CD14-positive monocyte (primary cell): ENCODE data around the gene ZNF668. TPM values are rescaled to one million over a fixed set of nuclear protein-coding genes. Genes with fewer than 3 reads are reported as not detected.
"Not testable (repeated sequence)": the region's sequence is repeated elsewhere in the genome, so short reads cannot be mapped to it uniquely, and the experiment has no call there.

ENCODE experiments used
- DNase-seq, 3 donors: peaks; one replicate each; pipeline ENCODE4 v3.0.0-alpha.2; 2011 to 2022
- H2AFZ ChIP-seq: 2 replicates; pipeline ENCODE4 v1.6.0; 2012; ENCODE audit warnings: mild to moderate bottlenecking, low read depth, low read length, inconsistent platforms; ENCODE audit not compliant: insufficient read depth, poor library complexity, severe bottlenecking
- H3K27ac ChIP-seq, 2 donors: 1 replicate in 1 of 2; 2 replicates in 1 of 2; pipeline ENCODE4 v1.5.1; 2012 to 2013; ENCODE audit warnings: low read length in 2 of 2, control low read depth in 1 of 2, inconsistent platforms in 1 of 2, low read depth in 1 of 2, mild to moderate bottlenecking in 1 of 2
- H3K27me3 ChIP-seq, 2 donors: one replicate each; pipeline versions ENCODE4 v1.6.0 to v1.6.1; 2011 to 2013; ENCODE audit warnings: low read length in 2 of 2; ENCODE audit not compliant: control insufficient read depth in 2 of 2, insufficient read depth in 2 of 2
- H3K36me3 ChIP-seq, 2 donors: replicated peaks in 1 of 2; 1 replicate in 1 of 2; 2 replicates in 1 of 2; pipeline versions ENCODE4 v1.5.1 to v1.6.1; 2012 to 2013; ENCODE audit warnings: low read length in 2 of 2, control low read depth in 1 of 2, inconsistent platforms in 1 of 2, mild to moderate bottlenecking in 1 of 2; ENCODE audit not compliant: insufficient read depth in 2 of 2, control insufficient read depth in 1 of 2
- H3K4me1 ChIP-seq, 2 donors: 1 replicate in 1 of 2; 2 replicates in 1 of 2; pipeline versions ENCODE4 v1.5.1 to v1.6.1; 2012 to 2013; ENCODE audit warnings: low read length in 2 of 2, control low read depth in 1 of 2, inconsistent platforms in 1 of 2, mild to moderate bottlenecking in 1 of 2, moderate library complexity in 1 of 2; ENCODE audit not compliant: insufficient read depth in 2 of 2, control insufficient read depth in 1 of 2
- H3K4me2 ChIP-seq: replicated peaks from 2 replicates; pipeline ENCODE3; 2012; ENCODE audit warnings: low read length, moderate library complexity, mild to moderate bottlenecking; ENCODE audit not compliant: poor library complexity, severe bottlenecking; ENCODE audit errors: extremely low read depth
- H3K4me3 ChIP-seq, 3 experiments: fragments of 200-600 bp in 1 of 3; sonication (generic) in 1 of 3; replicated peaks in 1 of 3; 1 replicate in 2 of 3; 2 replicates in 1 of 3; pipeline ENCODE4 v1.5.1; 2011 to 2013; ENCODE audit warnings: low read length in 3 of 3, mild to moderate bottlenecking in 3 of 3, control low read depth in 2 of 3, low read depth in 2 of 3, inconsistent platforms in 1 of 3, moderate library complexity in 1 of 3
- H3K79me2 ChIP-seq: 2 replicates; pipeline ENCODE4 v1.6.0; 2012; ENCODE audit warnings: mild to moderate bottlenecking, control low read depth, inconsistent platforms, low read length, moderate library complexity; ENCODE audit not compliant: insufficient read depth
- H3K9ac ChIP-seq: 2 replicates; pipeline ENCODE4 v1.6.0; 2017; ENCODE audit warnings: low read length, mild to moderate bottlenecking; ENCODE audit not compliant: insufficient read depth, poor library complexity, severe bottlenecking
- H3K9me3 ChIP-seq, 2 donors: replicated peaks in 1 of 2; 1 replicate in 1 of 2; 2 replicates in 1 of 2; pipeline versions ENCODE4 v1.5.1 to v1.6.1; 2012 to 2013; ENCODE audit warnings: low read length in 2 of 2, control low read depth in 1 of 2; ENCODE audit not compliant: control insufficient read depth in 1 of 2, insufficient read depth in 1 of 2
- H4K20me1 ChIP-seq: 2 replicates; pipeline ENCODE4 v1.6.0; 2012; ENCODE audit warnings: mild to moderate bottlenecking, low read length, control low read depth, moderate library complexity; ENCODE audit not compliant: insufficient read depth
- H3K27ac Mint-ChIP-seq, 7 donors: one replicate each; pipeline ENCODE4 v1.8.0; 2020; ENCODE audit warnings: mild to moderate bottlenecking in 7 of 7, mixed read lengths in 7 of 7, moderate library complexity in 6 of 7, inconsistent platforms in 2 of 7
- H3K27me3 Mint-ChIP-seq, 3 donors: one replicate each; pipeline ENCODE4 v1.8.0; 2021 to 2022; ENCODE audit warnings: low read depth in 3 of 3, mild to moderate bottlenecking in 3 of 3, mixed read lengths in 3 of 3, moderate library complexity in 3 of 3, inconsistent platforms in 1 of 3
- H3K36me3 Mint-ChIP-seq, 2 donors: one replicate each; pipeline ENCODE4 v1.8.0; 2020; ENCODE audit warnings: mixed read lengths in 2 of 2, inconsistent platforms in 1 of 2, mild to moderate bottlenecking in 1 of 2
- H3K4me1 Mint-ChIP-seq: one replicate; pipeline ENCODE4 v1.8.0; 2020; ENCODE audit warnings: mild to moderate bottlenecking, mixed read lengths
- H3K4me3 Mint-ChIP-seq, 2 donors: one replicate each; pipeline ENCODE4 v1.8.0; 2020; ENCODE audit warnings: mild to moderate bottlenecking in 2 of 2, mixed read lengths in 2 of 2, moderate library complexity in 1 of 2
- H3K9me3 Mint-ChIP-seq, 7 donors: one replicate each; pipeline ENCODE4 v1.8.0; 2020 to 2022; ENCODE audit warnings: mixed read lengths in 7 of 7, mild to moderate bottlenecking in 6 of 7, moderate library complexity in 6 of 7, inconsistent platforms in 2 of 7
- CTCF ChIP-seq: fragments of 200-600 bp; IDR thresholded peaks from one replicate; pipeline ENCODE4 v1.8.0; 2022; ENCODE audit warnings: antibody characterized with exemption, mild to moderate bottlenecking
- WGBS: methylation state at CpG from one replicate; pipeline ENCODE4 v1.1.5; 2013; ENCODE audit warnings: missing lambda C conversion rate; ENCODE audit not compliant: insufficient coverage; 5-methylcytosine and 5-hydroxymethylcytosine counted together
- intact Hi-C, 2 donors: fragments of 100-400 bp; cut with micrococcal nuclease; formaldehyde crosslinking; loops; one replicate each; pipeline versions ENCODE4 v1.15.0 to v1.15.1; 2023
- polyA plus RNA-seq, 3 donors: library from polyadenylated mRNA; depleted of rRNA in 1 of 3; unstranded in 2 of 3; stranded (reverse) in 1 of 3; fragments of 300-500 nt in 2 of 3; fragments of >200 nt in 1 of 3; fragmentation: Illumina TruSeq in 2 of 3; gene quantifications; 1 replicate in 2 of 3; 2 replicates in 1 of 3; pipeline ENCODE4 v1.2.3, GENCODE V29; 2012 to 2021

The ZNF668 gene
- polyA plus RNA-seq, 3 donors: 3.8 to 4.8 (median 4.5) TPM

GRCh38 chr16:31022544-31023251 lies 51.3 kb downstream of the ZNF668 start:
- H3K9ac ChIP-seq: no peak overlapping the region
- no peak overlapping the region for H3K4me3 ChIP-seq
- intact Hi-C loops: no loop called here
- 94% methylated on average over 9 of the region's 12 CpGs for WGBS
- no peak overlapping the region for H2AFZ ChIP-seq
- no peak overlapping the region for H3K4me2 ChIP-seq
- H3K27ac ChIP-seq: no peak overlapping the region
- H3K27me3 Mint-ChIP-seq: peaks cover 0 to 5% (median 0%) of the 10 kb centered on the region in 3 donors
- peaks cover 0 to 3% (median 0%) of the 10 kb centered on the region in 7 donors for H3K9me3 Mint-ChIP-seq
- no peaks in the 10 kb centered on the region for H3K36me3 ChIP-seq
- peaks cover 17% of the 10 kb centered on the region for H3K4me1 Mint-ChIP-seq
- no peaks in the 10 kb centered on the region for H3K4me1 ChIP-seq
- no peak for TF ChIP-seq CTCF
- H3K4me3 Mint-ChIP-seq: no peak overlapping the region
- no peaks in the 10 kb centered on the region for H3K27me3 ChIP-seq
- no peaks in the 10 kb centered on the region for H4K20me1 ChIP-seq
- peak overlapping the region in 1 of 7 donors; percentile 63 for H3K27ac Mint-ChIP-seq
- H3K79me2 ChIP-seq: no peaks in the 10 kb centered on the region
- H3K9me3 ChIP-seq: no peaks in the 10 kb centered on the region
- no peaks in the 10 kb centered on the region for H3K36me3 Mint-ChIP-seq
- no peak for DNase-seq

- H3K9ac ChIP-seq: no peak overlapping the region
- no peaks in the 10 kb centered on the region for H3K4me1 ChIP-seq
- Mint-ChIP-seq H3K4me3 (no peak overlapping the region), H3K27ac (no peak overlapping the region), H3K4me1 (peaks cover 12% of the 10 kb centered on the region), H3K36me3 (no peaks in the 10 kb centered on the region), H3K27me3 (peaks cover under 1 to 5% (median 3%) of the 10 kb centered on the region in 3 donors), H3K9me3 (peaks cover 0 to 3% (median 0%) of the 10 kb centered on the region in 7 donors)
- H2AFZ ChIP-seq: no peak overlapping the region
- no CpG with 5 or more reads among the region's 3 CpGs for WGBS
- intact Hi-C loops: no loop called here
- no peaks in the 10 kb centered on the region for H4K20me1 ChIP-seq
- H3K4me2 ChIP-seq: no peak overlapping the region
- TF ChIP-seq CTCF: no peak
- H3K27ac ChIP-seq: no peak overlapping the region
- H3K4me3 ChIP-seq: no peak overlapping the region
- no peaks in the 10 kb centered on the region for H3K27me3 ChIP-seq
- H3K36me3 ChIP-seq: no peaks in the 10 kb centered on the region
- no peaks in the 10 kb centered on the region for H3K9me3 ChIP-seq
- no peaks in the 10 kb centered on the region for H3K79me2 ChIP-seq
- no peak for DNase-seq
Observed at GRCh38 chr16:31020536-31020935, 53.5 kb downstream of the ZNF668 start.

- H3K4me3 Mint-ChIP-seq, H3K36me3 ChIP-seq, intact Hi-C loops, H3K9me3 Mint-ChIP-seq, DNase-seq, H3K4me2 ChIP-seq, H4K20me1 ChIP-seq, H3K4me1 ChIP-seq, H3K9ac ChIP-seq, H3K79me2 ChIP-seq, H3K4me1 Mint-ChIP-seq, H3K27ac ChIP-seq, H3K27me3 ChIP-seq, H2AFZ ChIP-seq, H3K4me3 ChIP-seq, H3K36me3 Mint-ChIP-seq, H3K27ac Mint-ChIP-seq, H3K9me3 ChIP-seq: not testable (repeated sequence)
- peaks cover 4 to 13% (median 10%) of the 10 kb centered on the region in 3 donors for H3K27me3 Mint-ChIP-seq
- 96% methylated on average over 6 of the region's 10 CpGs for WGBS
Observed at GRCh38 chr16:31017756-31018155, 56.3 kb downstream of the ZNF668 start.
